HL-60 (cell line): Measurements from ENCODE around the gene CD44.
A peak's percentile ranks its signal among the peaks of the same experiment; 100 is the strongest.

Experiments
- DNase-seq, 2 experiments: peaks; one replicate each; pipeline ENCODE4 v3.0.0-alpha.2; 2010 to 2020; ENCODE audit warnings: low read depth in 1 of 2, low spot score in 1 of 2
- H3K27ac ChIP-seq: fragments of 250-450 bp; sonication (Bioruptor Pico); replicated peaks from 2 replicates; pipeline ENCODE4 v1.5.1; 2020; ENCODE audit warnings: mild to moderate bottlenecking, moderate library complexity
- H3K27me3 ChIP-seq: fragments of 250-450 bp; sonication (Bioruptor Pico); 2 replicates; pipeline ENCODE4 v1.5.1; 2021; ENCODE audit warnings: mild to moderate bottlenecking, moderate library complexity; ENCODE audit not compliant: insufficient read depth, poor library complexity, severe bottlenecking
- H3K4me3 ChIP-seq: replicated peaks from 2 replicates; pipeline ENCODE4 v1.5.1; 2011; ENCODE audit warnings: mild to moderate bottlenecking, control low read depth, low read length; ENCODE audit not compliant: insufficient read depth
- GABPA ChIP-seq: IDR thresholded peaks from 2 replicates; pipeline ENCODE4 v1.6.1; 2012; ENCODE audit warnings: low read depth
- POLR2AphosphoS5 ChIP-seq: IDR thresholded peaks from 2 replicates; pipeline ENCODE4 v1.6.1; 2012; ENCODE audit warnings: low read depth
- SPI1 ChIP-seq: IDR thresholded peaks from 2 replicates; pipeline ENCODE4 v1.6.1; 2012; ENCODE audit warnings: low read depth, mild to moderate bottlenecking, borderline replicate concordance
- TF ChIP-seq, protein P1 (sequence below): IDR thresholded peaks from 2 replicates; pipeline ENCODE4 v1.6.1; 2012; ENCODE audit warnings: low read depth; ENCODE audit not compliant: insufficient replicate concordance
- TF ChIP-seq, protein P2 (sequence below): IDR thresholded peaks from one replicate; pipeline ENCODE4 v1.5.1; 2011; ENCODE audit warnings: low read length, control low read depth, inconsistent platforms; ENCODE audit not compliant: insufficient read depth

The CD44 gene

DNA sequence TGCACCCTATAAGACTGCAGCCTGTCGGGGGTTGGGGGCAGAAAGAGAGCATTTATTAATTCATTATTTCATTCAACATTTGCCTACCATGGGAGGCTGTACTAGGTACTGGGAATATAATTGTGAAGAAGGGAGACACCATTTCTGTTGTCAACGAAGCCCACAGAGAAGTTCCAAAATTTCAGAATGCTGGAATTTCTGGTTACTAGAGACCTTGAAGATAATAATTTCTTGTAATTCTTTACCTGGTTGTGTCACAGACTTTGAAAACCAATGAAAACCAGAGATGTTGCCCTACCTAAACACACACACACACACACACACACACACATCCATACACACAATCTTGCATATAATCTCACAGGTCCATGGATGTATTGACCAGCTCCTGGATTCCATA lies 30.1 kb downstream of the CD44 start:
- no peak for DNase-seq
- no peak for TF ChIP-seq GABPA
- TF ChIP-seq, protein P1, sequence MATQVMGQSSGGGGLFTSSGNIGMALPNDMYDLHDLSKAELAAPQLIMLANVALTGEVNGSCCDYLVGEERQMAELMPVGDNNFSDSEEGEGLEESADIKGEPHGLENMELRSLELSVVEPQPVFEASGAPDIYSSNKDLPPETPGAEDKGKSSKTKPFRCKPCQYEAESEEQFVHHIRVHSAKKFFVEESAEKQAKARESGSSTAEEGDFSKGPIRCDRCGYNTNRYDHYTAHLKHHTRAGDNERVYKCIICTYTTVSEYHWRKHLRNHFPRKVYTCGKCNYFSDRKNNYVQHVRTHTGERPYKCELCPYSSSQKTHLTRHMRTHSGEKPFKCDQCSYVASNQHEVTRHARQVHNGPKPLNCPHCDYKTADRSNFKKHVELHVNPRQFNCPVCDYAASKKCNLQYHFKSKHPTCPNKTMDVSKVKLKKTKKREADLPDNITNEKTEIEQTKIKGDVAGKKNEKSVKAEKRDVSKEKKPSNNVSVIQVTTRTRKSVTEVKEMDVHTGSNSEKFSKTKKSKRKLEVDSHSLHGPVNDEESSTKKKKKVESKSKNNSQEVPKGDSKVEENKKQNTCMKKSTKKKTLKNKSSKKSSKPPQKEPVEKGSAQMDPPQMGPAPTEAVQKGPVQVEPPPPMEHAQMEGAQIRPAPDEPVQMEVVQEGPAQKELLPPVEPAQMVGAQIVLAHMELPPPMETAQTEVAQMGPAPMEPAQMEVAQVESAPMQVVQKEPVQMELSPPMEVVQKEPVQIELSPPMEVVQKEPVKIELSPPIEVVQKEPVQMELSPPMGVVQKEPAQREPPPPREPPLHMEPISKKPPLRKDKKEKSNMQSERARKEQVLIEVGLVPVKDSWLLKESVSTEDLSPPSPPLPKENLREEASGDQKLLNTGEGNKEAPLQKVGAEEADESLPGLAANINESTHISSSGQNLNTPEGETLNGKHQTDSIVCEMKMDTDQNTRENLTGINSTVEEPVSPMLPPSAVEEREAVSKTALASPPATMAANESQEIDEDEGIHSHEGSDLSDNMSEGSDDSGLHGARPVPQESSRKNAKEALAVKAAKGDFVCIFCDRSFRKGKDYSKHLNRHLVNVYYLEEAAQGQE, result no peak
- no peak overlapping the region for H3K4me3 ChIP-seq

DNA sequence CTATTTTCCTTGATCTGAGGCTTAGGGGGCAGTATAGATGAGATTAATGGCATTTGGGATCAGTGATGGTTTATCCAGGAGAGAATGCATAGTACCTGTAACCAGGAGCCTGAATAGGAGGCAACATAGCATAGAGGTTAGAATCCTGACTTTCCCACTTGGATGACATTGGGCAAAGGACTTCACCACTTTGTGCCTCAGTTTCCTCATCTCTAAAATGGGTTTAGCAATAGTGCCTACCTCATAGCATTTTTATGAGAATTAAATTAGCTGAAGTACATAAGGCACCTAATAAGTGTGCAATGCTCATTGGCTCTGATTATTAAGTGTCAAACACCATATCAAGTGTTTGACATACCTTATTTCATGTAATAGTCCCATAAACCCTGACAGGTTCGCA lies 30.8 kb downstream of the CD44 start:
- no peak for DNase-seq
- no peak for TF ChIP-seq GABPA
- TF ChIP-seq, protein P2, sequence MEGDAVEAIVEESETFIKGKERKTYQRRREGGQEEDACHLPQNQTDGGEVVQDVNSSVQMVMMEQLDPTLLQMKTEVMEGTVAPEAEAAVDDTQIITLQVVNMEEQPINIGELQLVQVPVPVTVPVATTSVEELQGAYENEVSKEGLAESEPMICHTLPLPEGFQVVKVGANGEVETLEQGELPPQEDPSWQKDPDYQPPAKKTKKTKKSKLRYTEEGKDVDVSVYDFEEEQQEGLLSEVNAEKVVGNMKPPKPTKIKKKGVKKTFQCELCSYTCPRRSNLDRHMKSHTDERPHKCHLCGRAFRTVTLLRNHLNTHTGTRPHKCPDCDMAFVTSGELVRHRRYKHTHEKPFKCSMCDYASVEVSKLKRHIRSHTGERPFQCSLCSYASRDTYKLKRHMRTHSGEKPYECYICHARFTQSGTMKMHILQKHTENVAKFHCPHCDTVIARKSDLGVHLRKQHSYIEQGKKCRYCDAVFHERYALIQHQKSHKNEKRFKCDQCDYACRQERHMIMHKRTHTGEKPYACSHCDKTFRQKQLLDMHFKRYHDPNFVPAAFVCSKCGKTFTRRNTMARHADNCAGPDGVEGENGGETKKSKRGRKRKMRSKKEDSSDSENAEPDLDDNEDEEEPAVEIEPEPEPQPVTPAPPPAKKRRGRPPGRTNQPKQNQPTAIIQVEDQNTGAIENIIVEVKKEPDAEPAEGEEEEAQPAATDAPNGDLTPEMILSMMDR, result no peak
- TF ChIP-seq POLR2AphosphoS5, result no peak
- TF ChIP-seq SPI1, result no peak
- TF ChIP-seq, protein P1, result no peak
- Histone ChIP-seq H3K27ac (no peak overlapping the region), H3K4me3 (no peak overlapping the region), H3K27me3 (no peaks in the 10 kb centered on the region)

More for the DNA sequence above, 30.1 kb downstream of the CD44 start:
- Histone ChIP-seq H3K27me3 (no peaks in the 10 kb centered on the region), H3K27ac (no peak overlapping the region)

DNA sequence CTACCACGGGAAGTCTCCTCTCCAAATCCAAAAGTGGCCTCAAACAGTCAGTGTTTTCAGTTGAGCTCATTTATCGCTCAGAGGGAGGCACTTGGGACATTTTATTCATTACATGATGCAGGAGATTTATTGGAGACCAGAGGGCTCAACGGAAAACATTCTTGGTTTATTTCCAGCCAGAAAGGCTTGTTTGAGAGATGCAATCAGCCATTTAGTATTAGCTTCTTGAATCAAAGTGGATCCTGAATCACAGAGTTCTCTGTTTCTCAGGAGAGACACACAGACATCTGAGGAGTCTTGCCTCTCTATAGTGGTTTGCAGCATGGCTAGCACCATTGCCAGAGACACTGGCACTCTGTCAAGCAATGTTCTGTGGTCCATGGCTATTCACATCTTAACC lies 31.5 kb downstream of the CD44 start:
- TF ChIP-seq SPI1, result no peak
- H3K27ac ChIP-seq, result no peak overlapping the region
- H3K27me3 ChIP-seq, result no peaks in the 10 kb centered on the region
- DNase-seq, result no peak
- no peak overlapping the region for H3K4me3 ChIP-seq

DNA sequence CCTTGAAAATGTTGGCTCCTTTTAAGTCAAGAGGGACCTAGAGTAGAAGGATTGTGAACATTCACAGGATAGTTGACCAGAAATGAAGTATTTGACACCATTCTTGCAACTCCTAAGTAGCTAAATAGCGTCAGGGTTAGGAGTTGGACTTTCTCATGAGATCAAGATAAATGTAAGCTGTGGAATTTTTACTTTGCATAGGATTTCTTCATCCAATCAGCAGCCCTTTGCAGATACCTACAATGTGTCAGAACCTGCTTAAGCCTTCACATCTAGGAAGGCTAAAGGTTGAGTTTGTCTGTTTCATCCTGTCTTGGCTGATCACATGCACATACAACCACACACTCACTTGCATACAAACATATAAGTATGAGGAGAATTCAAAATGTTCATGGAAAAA lies 32.3 kb downstream of the CD44 start:
- no peaks in the 10 kb centered on the region for H3K27me3 ChIP-seq
- DNase-seq, result no peak
- no peak overlapping the region for H3K4me3 ChIP-seq
- TF ChIP-seq GABPA (no peak), SPI1 (no peak)
- TF ChIP-seq, protein P2, result no peak
- no peak overlapping the region for H3K27ac ChIP-seq

DNA sequence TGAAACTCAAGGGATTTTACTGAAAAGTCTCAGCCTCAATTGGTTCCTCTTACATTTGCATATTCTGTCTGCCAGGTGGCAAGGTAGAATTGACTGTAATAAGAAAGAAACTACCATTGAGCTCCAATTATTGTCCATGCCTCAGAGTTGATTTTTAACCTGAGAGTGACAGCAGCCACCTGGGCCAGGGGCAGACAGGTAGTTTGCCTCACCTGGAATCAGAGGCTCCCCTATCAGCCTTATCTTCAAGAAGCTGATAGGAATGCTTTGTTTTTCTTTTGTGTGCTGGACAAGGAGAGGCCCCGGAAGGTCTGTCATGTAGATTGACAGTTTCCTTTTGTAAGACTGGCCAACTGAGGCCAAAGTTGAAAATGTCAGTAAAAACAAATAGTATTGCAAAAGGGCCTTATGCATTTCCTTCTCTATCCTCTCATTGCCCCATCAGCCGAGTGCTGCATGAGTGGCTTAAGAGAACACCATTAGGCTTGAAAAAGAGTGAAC lies 34.1 kb downstream of the CD44 start:
- H3K27ac ChIP-seq, result peak overlapping the region; percentile 72
- TF ChIP-seq, protein P1, result no peak
- no peak for TF ChIP-seq SPI1
- peak in 1 of 2 experiments; percentile 78 for DNase-seq
- no peaks in the 10 kb centered on the region for H3K27me3 ChIP-seq
- no peak overlapping the region for H3K4me3 ChIP-seq
